ENCODE measurements around the gene CD302.
"Not testable (repeated sequence)": the region's sequence is repeated elsewhere in the genome, so short reads cannot be mapped to it uniquely, and the experiment has no call there.

The CD302 gene

DNA sequence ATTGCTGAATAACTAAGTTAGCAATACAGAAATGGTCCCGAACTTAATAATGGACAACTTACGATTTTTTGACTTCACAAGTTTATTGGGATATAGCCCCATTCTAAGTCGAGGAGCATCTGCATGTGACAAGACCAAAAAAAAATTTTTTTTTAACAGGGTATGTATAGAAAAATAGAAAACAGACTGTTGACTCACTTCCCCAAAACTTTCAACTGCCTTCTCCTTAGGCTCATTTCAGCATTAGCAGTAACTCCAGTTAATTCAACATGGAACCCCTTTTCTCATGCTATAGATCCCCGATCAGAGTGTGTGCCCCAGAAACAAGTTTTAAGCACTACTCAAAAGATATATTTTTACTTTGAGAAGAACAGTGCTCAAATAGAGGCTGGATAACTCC is 5.4 kb downstream of the CD302 start:
- no peak overlapping the region for H3K4me3 ChIP-seq
- peak overlapping the region in 1 of 2 donors; percentile 5 for H3K27ac ChIP-seq
- DNase-seq (ENCODE audit: low spot score): no peak
- TF ChIP-seq, protein P1, sequence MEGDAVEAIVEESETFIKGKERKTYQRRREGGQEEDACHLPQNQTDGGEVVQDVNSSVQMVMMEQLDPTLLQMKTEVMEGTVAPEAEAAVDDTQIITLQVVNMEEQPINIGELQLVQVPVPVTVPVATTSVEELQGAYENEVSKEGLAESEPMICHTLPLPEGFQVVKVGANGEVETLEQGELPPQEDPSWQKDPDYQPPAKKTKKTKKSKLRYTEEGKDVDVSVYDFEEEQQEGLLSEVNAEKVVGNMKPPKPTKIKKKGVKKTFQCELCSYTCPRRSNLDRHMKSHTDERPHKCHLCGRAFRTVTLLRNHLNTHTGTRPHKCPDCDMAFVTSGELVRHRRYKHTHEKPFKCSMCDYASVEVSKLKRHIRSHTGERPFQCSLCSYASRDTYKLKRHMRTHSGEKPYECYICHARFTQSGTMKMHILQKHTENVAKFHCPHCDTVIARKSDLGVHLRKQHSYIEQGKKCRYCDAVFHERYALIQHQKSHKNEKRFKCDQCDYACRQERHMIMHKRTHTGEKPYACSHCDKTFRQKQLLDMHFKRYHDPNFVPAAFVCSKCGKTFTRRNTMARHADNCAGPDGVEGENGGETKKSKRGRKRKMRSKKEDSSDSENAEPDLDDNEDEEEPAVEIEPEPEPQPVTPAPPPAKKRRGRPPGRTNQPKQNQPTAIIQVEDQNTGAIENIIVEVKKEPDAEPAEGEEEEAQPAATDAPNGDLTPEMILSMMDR (IDR thresholded peaks at IDR 0.05): no peak

DNA sequence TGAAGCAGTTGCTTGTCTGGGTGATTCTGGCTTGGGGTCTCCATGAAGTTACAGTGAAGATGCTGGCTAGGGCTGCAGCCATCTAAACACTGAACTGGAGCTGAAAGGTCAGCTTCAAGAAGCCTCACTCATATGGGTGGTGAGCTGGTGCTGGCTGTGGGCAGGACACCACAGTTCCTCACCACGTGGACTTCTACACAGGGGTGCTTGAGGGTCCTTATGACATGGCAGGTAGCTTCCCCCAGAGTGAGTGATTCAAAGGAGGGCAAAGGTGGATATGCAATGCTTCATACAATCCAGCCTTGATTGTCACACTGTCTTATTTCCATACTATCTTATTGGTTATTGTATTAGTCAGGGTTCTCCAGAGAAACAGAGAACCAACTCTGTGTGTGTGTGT is 6.0 kb downstream of the CD302 start:
- Histone ChIP-seq H3K4me3 (no peak overlapping the region), H3K27ac (peak overlapping the region in 1 of 2 donors; percentile 20)
- TF ChIP-seq, protein P1 (IDR thresholded peaks at IDR 0.05): no peak
- no peak for DNase-seq (ENCODE audit: low spot score)

DNA sequence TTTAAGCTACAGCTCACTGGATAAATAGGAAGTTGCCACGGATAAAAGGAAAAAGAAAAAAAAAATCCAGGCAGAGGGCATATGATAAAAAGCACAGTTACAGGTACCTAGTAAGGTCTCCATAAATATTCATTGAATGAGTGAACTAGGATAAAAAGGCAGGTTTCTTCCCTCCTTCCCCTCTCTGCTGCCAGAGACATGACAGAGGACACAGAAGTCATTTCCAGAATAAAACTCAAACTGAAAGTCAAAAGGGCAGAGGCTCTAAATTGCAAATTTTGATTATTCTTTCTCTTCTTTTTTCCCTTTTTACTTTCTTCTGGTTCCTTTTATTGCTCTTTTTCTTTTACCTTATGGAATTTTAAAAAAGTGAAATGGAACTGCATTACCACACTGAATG is 7.7 kb downstream of the CD302 start:
- no peak overlapping the region for H3K4me3 ChIP-seq
- no peak for DNase-seq (ENCODE audit: low spot score)

DNA sequence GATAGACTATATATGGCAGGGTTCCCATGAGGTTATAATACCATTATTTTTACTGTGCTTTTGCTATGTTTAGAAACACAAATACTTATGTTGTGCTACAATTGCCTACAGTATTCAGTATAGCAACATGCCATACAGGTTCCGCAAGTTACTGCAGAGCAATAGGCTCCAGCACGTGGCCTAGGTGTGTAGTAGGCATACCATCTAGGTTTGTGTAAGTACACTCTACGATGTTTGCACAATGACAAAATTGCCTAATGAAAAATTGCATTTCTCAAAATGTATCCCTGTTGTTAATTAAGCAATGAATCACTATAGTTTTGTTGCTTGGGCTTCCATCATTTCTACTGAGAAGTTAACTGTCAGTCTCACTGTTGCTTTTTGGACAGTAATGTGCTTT is 9.8 kb downstream of the CD302 start:
- TF ChIP-seq, protein P1 (IDR thresholded peaks at IDR 0.05): no peak
- DNase-seq (ENCODE audit: low spot score): no peak
- Histone ChIP-seq H3K27ac (no peak overlapping the region), H3K4me3 (no peak overlapping the region)

More for the DNA sequence above, 7.7 kb downstream of the CD302 start:
- TF ChIP-seq, protein P1 (IDR thresholded peaks at IDR 0.05): no peak
- H3K27ac ChIP-seq: no peak overlapping the region

DNA sequence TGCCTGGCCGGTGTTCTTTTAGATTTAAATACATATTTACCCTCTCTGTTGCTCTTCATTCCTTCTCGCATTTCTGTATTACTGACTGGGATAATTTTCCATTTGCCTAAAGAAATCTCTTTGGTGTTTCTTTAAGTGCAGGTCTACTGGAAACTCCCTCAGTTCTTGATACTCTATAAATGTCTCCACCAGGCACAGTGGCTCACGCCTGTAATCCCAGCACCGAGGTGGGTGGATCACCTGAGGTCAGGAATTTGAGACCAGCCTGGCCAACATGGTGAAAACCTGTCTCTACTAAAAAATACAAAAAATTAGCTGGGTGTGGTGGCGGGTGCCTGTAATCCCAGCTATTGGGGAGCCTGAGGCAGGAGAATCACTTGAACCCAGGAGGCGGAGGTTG is 10.4 kb downstream of the CD302 start:
- H3K4me3 ChIP-seq; DNase-seq (ENCODE audit: low spot score); H3K27ac ChIP-seq: not testable (repeated sequence)

DNA sequence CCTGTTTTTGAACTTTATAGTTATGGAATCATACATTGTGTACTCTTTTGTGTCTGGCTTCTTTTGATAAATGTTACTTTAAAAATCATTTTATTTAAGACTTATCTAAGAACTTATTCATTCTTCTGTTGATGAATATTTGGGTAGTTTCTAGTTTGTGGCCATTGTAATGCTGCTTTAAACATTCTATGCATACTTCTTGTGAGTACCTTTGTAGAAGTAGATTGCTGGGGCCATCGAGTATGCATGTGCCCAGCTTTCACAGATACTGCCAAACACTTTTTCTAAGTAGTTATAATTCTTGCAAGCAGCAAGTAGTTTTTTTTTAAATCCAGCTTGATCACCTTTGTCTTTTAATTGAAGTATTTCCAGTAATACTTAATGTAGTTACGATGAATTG is 11.1 kb downstream of the CD302 start:
- H3K27ac ChIP-seq: no peak overlapping the region
- DNase-seq (ENCODE audit: low spot score): no peak
- no peak overlapping the region for H3K4me3 ChIP-seq
- TF ChIP-seq, protein P1 (IDR thresholded peaks at IDR 0.05): no peak

DNA sequence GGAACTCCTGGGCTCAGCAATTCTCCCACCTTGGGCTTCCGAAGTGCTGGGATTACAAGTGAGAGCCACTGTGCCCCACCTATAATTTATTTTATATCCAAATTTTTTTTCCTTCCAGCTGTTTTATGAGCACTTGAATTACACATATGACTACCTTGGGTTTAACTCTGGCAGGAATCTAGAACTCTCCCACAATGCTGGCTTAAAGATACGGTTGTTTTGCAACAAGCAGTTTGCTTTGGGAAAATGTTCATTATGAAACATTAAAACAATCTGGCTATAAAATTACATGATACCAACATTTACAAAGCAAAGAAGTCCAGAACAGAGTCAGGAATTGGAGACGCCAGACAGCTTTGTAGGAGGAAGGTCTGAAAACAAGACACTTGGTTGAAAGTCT is 12.8 kb downstream of the CD302 start:
- TF ChIP-seq, protein P1 (IDR thresholded peaks at IDR 0.05): no peak
- H3K27ac ChIP-seq: no peak overlapping the region
- no peak for DNase-seq (ENCODE audit: low spot score)
- H3K4me3 ChIP-seq: no peak overlapping the region

DNA sequence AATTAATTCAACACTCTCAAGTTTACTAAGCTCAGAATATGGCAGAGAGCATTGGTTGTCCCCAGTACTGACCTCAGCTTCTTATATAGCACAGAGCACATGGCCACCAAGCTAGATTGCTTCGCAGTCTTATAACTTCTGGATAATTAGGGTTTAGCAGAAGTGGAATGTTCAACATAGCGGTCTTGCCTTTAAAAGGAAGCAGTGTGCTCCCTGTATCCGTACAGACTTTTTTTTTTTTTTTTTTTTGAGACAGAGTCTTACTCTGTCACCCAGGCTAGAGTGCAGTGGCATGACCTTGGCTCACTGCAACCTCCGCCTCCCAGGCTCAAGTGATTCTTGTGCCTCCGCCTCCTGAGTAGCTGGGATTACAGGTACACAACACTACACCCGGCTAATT is 13.3 kb downstream of the CD302 start:
- not testable (repeated sequence) for DNase-seq (ENCODE audit: low spot score)

More for the DNA sequence above, 13.3 kb downstream of the CD302 start:
- H3K4me3 ChIP-seq, H3K27ac ChIP-seq: not testable (repeated sequence)
